ENCODE results near the gene TIAM1. TPM values are rescaled to one million over a fixed set of nuclear protein-coding genes. Genes with fewer than 3 reads are reported as not detected.

TIAM1 gene
- total RNA-seq, 2 experiments from 2014 or later = 34.9 to 38.5 TPM

GRCh38 chr21:31078216-31078615 is 265.8 kb downstream of the TIAM1 start:
- intact Hi-C loops (cut with micrococcal nuclease) = no loop called here
- TF ChIP-seq CTCF (IDR thresholded peaks at IDR 0.05) = no peak
- Mint-ChIP-seq H3K27me3 (peaks cover 5% of the 10 kb centered on the region), H3K27ac (no peak overlapping the region), H3K36me3 (ENCODE audit: low read depth) (no peaks in the 10 kb centered on the region), H3K4me3 (no peak overlapping the region), H3K9me3 (no peaks in the 10 kb centered on the region), H3K4me1 (ENCODE audit: low read depth) (peaks cover 10% of the 10 kb centered on the region)
- no peak for ATAC-seq
- ChIA-PET CTCF (no interaction called here), POLR2A (no interaction called here)
- DNase-seq = no peak

- Mint-ChIP-seq H3K9me3 (no peaks in the 10 kb centered on the region), H3K27me3 (peaks cover 6% of the 10 kb centered on the region), H3K4me1 (ENCODE audit: low read depth) (peaks cover 10% of the 10 kb centered on the region), H3K4me3 (no peak overlapping the region), H3K27ac (no peak overlapping the region), H3K36me3 (ENCODE audit: low read depth) (no peaks in the 10 kb centered on the region)
- no peak for TF ChIP-seq CTCF (IDR thresholded peaks at IDR 0.05)
- ATAC-seq (no peak), DNase-seq (no peak)
- intact Hi-C loops (cut with micrococcal nuclease) = no loop called here
- ChIA-PET CTCF (interaction anchor here (1.1 to 1.2 kb wide), 3 partner anchors 9 to 505 kb away, joined by 4 to 5 read pairs (median 4); no protein-coding TSS in a partner anchor), POLR2A (no interaction called here)
Measured at GRCh38 chr21:31075848-31076247, 268.2 kb downstream of the TIAM1 start.

- Mint-ChIP-seq H3K27ac (no peak overlapping the region), H3K9me3 (no peaks in the 10 kb centered on the region), H3K4me1 (ENCODE audit: low read depth) (no peaks in the 10 kb centered on the region), H3K4me3 (no peak overlapping the region), H3K27me3 (peaks cover 8% of the 10 kb centered on the region), H3K36me3 (ENCODE audit: low read depth) (no peaks in the 10 kb centered on the region)
- CTCF ChIA-PET = no interaction called here
- DNase-seq (no peak), ATAC-seq (no peak)
- POLR2A ChIA-PET = interaction anchor here (0.7 kb wide), 1 partner anchor 65 kb away, joined by 3 read pairs; no protein-coding TSS in a partner anchor
- no peak for TF ChIP-seq CTCF (IDR thresholded peaks at IDR 0.05)
- intact Hi-C loops (cut with micrococcal nuclease) = no loop called here
Measured at GRCh38 chr21:31072533-31072932, 271.5 kb downstream of the TIAM1 start.
